Kidney (tissue), 14 donors: ENCODE data around the gene CDC37L1. TPM values are rescaled to one million over a fixed set of nuclear protein-coding genes. Genes with fewer than 3 reads are reported as not detected.

Source experiments
- DNase-seq, 5 donors: peaks; one replicate each; pipeline ENCODE4 v3.0.0-alpha.2; 2013 to 2020
- FAIRE-seq: peaks from 2 replicates; lab custom pipeline; 2012; peaks lifted over from hg19 to GRCh38; lab: Jason Lieb, UNC
- H3K27ac ChIP-seq, 2 donors: one replicate each; pipeline ENCODE4 v1.7.0; 2013; ENCODE audit warnings: low read depth in 2 of 2, low read length in 2 of 2, inconsistent platforms in 1 of 2
- H3K27me3 ChIP-seq: one replicate; pipeline ENCODE4 v1.7.1; 2013; ENCODE audit warnings: low read length, inconsistent platforms; ENCODE audit not compliant: control insufficient read depth, insufficient read depth
- H3K36me3 ChIP-seq, 3 donors: one replicate each; pipeline versions ENCODE4 v1.7.0 to v1.7.1; 2013; ENCODE audit warnings: low read length in 3 of 3, control low read depth in 1 of 3, inconsistent platforms in 1 of 3; ENCODE audit not compliant: insufficient read depth in 3 of 3, control insufficient read depth in 2 of 3
- H3K4me1 ChIP-seq, 3 donors: one replicate each; pipeline versions ENCODE4 v1.7.0 to v1.7.1; 2013; ENCODE audit warnings: low read length in 3 of 3, inconsistent platforms in 1 of 3, low read depth in 1 of 3; ENCODE audit not compliant: control insufficient read depth in 2 of 3, insufficient read depth in 2 of 3
- H3K4me3 ChIP-seq, 3 donors: one replicate each; pipeline versions ENCODE4 v1.7.0 to v1.8.1; 2013; ENCODE audit warnings: low read length in 3 of 3, control low read depth in 1 of 3, inconsistent platforms in 1 of 3
- H3K9ac ChIP-seq, 3 donors: one replicate each; pipeline versions ENCODE4 v1.7.0 to v1.7.1; 2013; ENCODE audit warnings: low read length in 3 of 3, control low read depth in 1 of 3, inconsistent platforms in 1 of 3
- H3K9me3 ChIP-seq, 3 donors: one replicate each; pipeline versions ENCODE4 v1.7.0 to v1.7.1; 2013; ENCODE audit warnings: low read length in 3 of 3, control low read depth in 1 of 3, inconsistent platforms in 1 of 3; ENCODE audit not compliant: control insufficient read depth in 2 of 3, insufficient read depth in 1 of 3
- CTCF ChIP-seq: IDR thresholded peaks from 3 replicates; pipeline ENCODE4 v1.5.1; 2012; ENCODE audit warnings: mild to moderate bottlenecking, moderate library complexity, borderline replicate concordance; ENCODE audit not compliant: insufficient read depth; ENCODE audit errors: extremely low read depth
- intact Hi-C: fragments of 100-400 bp; cut with DNase I; formaldehyde crosslinking; loops from one replicate; pipeline ENCODE4 v1.11.1; 2022
- polyA plus RNA-seq: library from polyadenylated mRNA; stranded (reverse); fragments of 350-450 nt; fragmentation: Illumina TruSeq; extraction: RNeasy Lipid Tissue Mini Kit (QIAGEN cat#74804); gene quantifications from one replicate; pipeline ENCODE4 v1.2.3, GENCODE V29; 2014; ENCODE audit warnings: low read depth, low replicate concordance; ENCODE audit not compliant: insufficient read depth
- total RNA-seq: library from RNA; stranded (reverse); fragmentation: NEBNext Ultra II Directional; extraction: Animal tissue kit (Norgen Biotek cat#: 25700); gene quantifications from one replicate; pipeline ENCODE4 v1.2.1, GENCODE V29; 2021
- donor health status: control.
- donor health status: control.
- donor health status: control.
- donor health status: control.
- donor health status: control.
- donor health status: DM: yes; HTN: yes; CAD: no.
- donor health status: Normal renal cell carcinoma (clear cell type).

The CDC37L1 gene
- total and polyA plus RNA-seq, 2 donors from 2014 or later = 16.9 to 24.7 TPM

GRCh38 chr9:4740388-4740637 is 60.9 kb downstream of the CDC37L1 start:
- H3K9ac ChIP-seq = peak overlapping the region; percentile 31 to 93 (median 86)
- DNase-seq (peak in 1 of 5 donors; percentile 77), FAIRE-seq (no peak)
- peaks cover 0 to 14% (median 5%) of the 10 kb centered on the region in 3 donors for H3K4me1 ChIP-seq
- no peaks in the 10 kb centered on the region for H3K27me3 ChIP-seq
- intact Hi-C loops = no loop called here
- H3K27ac ChIP-seq = peak overlapping the region; percentile 98 to 99
- peak overlapping the region; percentile 82 to 96 (median 85) for H3K4me3 ChIP-seq
- no peaks in the 10 kb centered on the region for H3K9me3 ChIP-seq
- H3K36me3 ChIP-seq = no peaks in the 10 kb centered on the region
- TF ChIP-seq CTCF = no peak

GRCh38 chr9:4740638-4741364 is 61.4 kb downstream of the CDC37L1 start, which contains the start of gene AK3:
Gene AK3 (minus strand): TSS chr9:4741202. CDS start chr9:4741087, 115 bp downstream.
- intact Hi-C loops = no loop called here
- no peaks in the 10 kb centered on the region for H3K27me3 ChIP-seq
- peak within 1 kb of the TSS; percentile 43 to 93 (median 90) for H3K9ac ChIP-seq
- no peaks in the 10 kb centered on the region for H3K36me3 ChIP-seq
- peaks cover 0 to 14% (median 5%) of the 10 kb centered on the region in 3 donors for H3K4me1 ChIP-seq
- peak within 1 kb of the TSS; percentile 98 to 99 for H3K27ac ChIP-seq
- no peaks in the 10 kb centered on the region for H3K9me3 ChIP-seq
- peak; percentile 93 to 97 (median 94) for DNase-seq
- FAIRE-seq = no peak
- peak within 1 kb of the TSS; percentile 82 to 96 (median 85) for H3K4me3 ChIP-seq
- TF ChIP-seq CTCF = peak; percentile 16

GRCh38 chr9:4741365-4742089 is 62.2 kb downstream of the CDC37L1 start:
- intact Hi-C loops = no loop called here
- peaks cover 0 to 14% (median 5%) of the 10 kb centered on the region in 3 donors for H3K4me1 ChIP-seq

More at GRCh38 chr9:4741365-4742089, 62.2 kb downstream of the CDC37L1 start:
- no peak for FAIRE-seq
- Histone ChIP-seq H3K4me3 (peak overlapping the region; percentile 50 to 82 (median 78)), H3K9ac (peak overlapping the region; percentile 43 to 92 (median 90)), H3K9me3 (no peaks in the 10 kb centered on the region), H3K27ac (peak overlapping the region; percentile 98 to 99), H3K27me3 (no peaks in the 10 kb centered on the region), H3K36me3 (no peaks in the 10 kb centered on the region)
- DNase-seq = peak in 4 of 5 donors; percentile 54 to 87 (median 60)
- no peak for TF ChIP-seq CTCF
